Neural cell (in vitro differentiated cells): Measurements from ENCODE around the gene PNRC2. TPM values are rescaled to one million over a fixed set of nuclear protein-coding genes. Genes with fewer than 3 reads are reported as not detected.

Experiments
- H2AFZ ChIP-seq: fragments of 200-600, 300-800 bp; sonication (generic), shearing (Covaris generic); 2 replicates; pipeline ENCODE4 v1.6.0; 2014; ENCODE audit warnings: low read depth, mild to moderate bottlenecking, antibody characterized with exemption, low read length, moderate library complexity
- H3F3A ChIP-seq: fragments of 200-600 bp; shearing (Covaris generic); 2 replicates; pipeline ENCODE4 v1.6.1; 2016; ENCODE audit warnings: mild to moderate bottlenecking, moderate library complexity, mixed read lengths, antibody characterized with exemption, low read length; ENCODE audit not compliant: insufficient read depth, poor library complexity, severe bottlenecking
- H3K27ac ChIP-seq: fragments of 200-600, 300-800 bp; sonication (generic), shearing (Covaris generic); 2 replicates; pipeline ENCODE4 v1.5.1; 2014; ENCODE audit warnings: mild to moderate bottlenecking, low read length, moderate library complexity
- H3K27me3 ChIP-seq: fragments of 300-800, 200-600 bp; sonication (generic), shearing (Covaris generic); 2 replicates; pipeline ENCODE4 v1.6.0; 2014; ENCODE audit warnings: mild to moderate bottlenecking, low read depth, low read length, moderate library complexity; ENCODE audit not compliant: insufficient read depth
- H3K36me3 ChIP-seq: fragments of 300-800, 200-600 bp; sonication (generic), shearing (Covaris generic); 2 replicates; pipeline ENCODE4 v1.5.1; 2014; ENCODE audit warnings: mild to moderate bottlenecking, antibody characterized with exemption, low read length, moderate library complexity; ENCODE audit not compliant: insufficient read depth
- H3K4me2 ChIP-seq: fragments of 300-800, 200-600 bp; sonication (generic), shearing (Covaris generic); 2 replicates; pipeline ENCODE4 v1.6.0; 2014; ENCODE audit warnings: mild to moderate bottlenecking, low read length
- H3K4me3 ChIP-seq: fragments of 300-800, 200-600 bp; sonication (generic), shearing (Covaris generic); 2 replicates; pipeline ENCODE4 v1.5.1; 2014; ENCODE audit warnings: mild to moderate bottlenecking, low read length, moderate library complexity
- H3K79me2 ChIP-seq: fragments of 200-600 bp; shearing (Covaris generic); replicated peaks from 2 replicates; pipeline ENCODE4 v1.6.0; 2014; ENCODE audit warnings: mild to moderate bottlenecking, low read length, moderate library complexity; ENCODE audit not compliant: insufficient read depth
- H3K9ac ChIP-seq: fragments of 300-800, 200-600 bp; sonication (generic), shearing (Covaris generic); 2 replicates; pipeline ENCODE4 v1.6.1; 2016; ENCODE audit warnings: mild to moderate bottlenecking, low read length, mixed read lengths
- H3K9me2 ChIP-seq: fragments of 200-600 bp; shearing (Covaris generic); 2 replicates; pipeline ENCODE4 v1.6.1; 2016; ENCODE audit warnings: mild to moderate bottlenecking, low read length, mixed read lengths; ENCODE audit not compliant: insufficient read depth
- H3K9me3 ChIP-seq: fragments of 200-600, 300-800 bp; sonication (generic), shearing (Covaris generic); 2 replicates; pipeline ENCODE4 v1.6.1; 2016; ENCODE audit warnings: mild to moderate bottlenecking, mixed run types, low read length, moderate library complexity, mixed read lengths
- H4K20me1 ChIP-seq: fragments of 200-600 bp; shearing (Covaris generic); 2 replicates; pipeline ENCODE4 v1.6.1; 2016; ENCODE audit warnings: mild to moderate bottlenecking, mixed run types; ENCODE audit not compliant: insufficient read depth
- CTCF ChIP-seq: fragments of 450-650 bp; IDR thresholded peaks from 2 replicates; pipeline ENCODE4 v1.5.1; 2014; ENCODE audit warnings: antibody characterized with exemption, mild to moderate bottlenecking, moderate library complexity; ENCODE audit not compliant: poor library complexity, severe bottlenecking
- EP300 ChIP-seq: fragments of 450-650 bp; conservative IDR thresholded peaks from 2 replicates; pipeline ENCODE4 v1.6.1; 2014; ENCODE audit warnings: antibody characterized with exemption, mild to moderate bottlenecking, moderate library complexity; ENCODE audit not compliant: poor library complexity, severe bottlenecking
- EZH2 ChIP-seq: fragments of 200-600, 300-800 bp; shearing (Covaris generic), sonication (generic); IDR thresholded peaks from 2 replicates; pipeline ENCODE4 v1.6.1; 2014; ENCODE audit warnings: antibody characterized with exemption, low read length, borderline replicate concordance, mild to moderate bottlenecking; ENCODE audit not compliant: insufficient read depth, poor library complexity, severe bottlenecking
- MXI1 ChIP-seq: fragments of 450-650 bp; conservative IDR thresholded peaks from 2 replicates; pipeline ENCODE4 v1.6.1; 2014; ENCODE audit warnings: antibody characterized with exemption, mild to moderate bottlenecking; ENCODE audit not compliant: poor library complexity, severe bottlenecking
- POLR2AphosphoS5 ChIP-seq: IDR thresholded peaks from 2 replicates; pipeline ENCODE4 v1.6.1; 2012
- RAD21 ChIP-seq: fragments of 450-650 bp; conservative IDR thresholded peaks from 2 replicates; pipeline ENCODE4 v1.6.1; 2014; ENCODE audit warnings: antibody characterized with exemption, mild to moderate bottlenecking, moderate library complexity
- REST ChIP-seq: IDR thresholded peaks from 2 replicates; pipeline ENCODE4 v1.6.1; 2012; ENCODE audit warnings: borderline replicate concordance
- SMC3 ChIP-seq: fragments of 450-650 bp; conservative IDR thresholded peaks from 2 replicates; pipeline ENCODE4 v1.6.1; 2014; ENCODE audit warnings: antibody characterized with exemption, mild to moderate bottlenecking, moderate library complexity; ENCODE audit not compliant: poor library complexity
- TAF1 ChIP-seq: IDR thresholded peaks from 2 replicates; pipeline ENCODE4 v1.6.1; 2012; ENCODE audit warnings: low read depth
- polyA plus RNA-seq: library from polyadenylated mRNA; depleted of rRNA; stranded (reverse); fragments of >200 nt; gene quantifications from 2 replicates; pipeline ENCODE4 v1.2.3, GENCODE V29; 2014

PNRC2 gene
- polyA plus RNA-seq, 1 donor from 2014 or later = 97.1 TPM

DNA sequence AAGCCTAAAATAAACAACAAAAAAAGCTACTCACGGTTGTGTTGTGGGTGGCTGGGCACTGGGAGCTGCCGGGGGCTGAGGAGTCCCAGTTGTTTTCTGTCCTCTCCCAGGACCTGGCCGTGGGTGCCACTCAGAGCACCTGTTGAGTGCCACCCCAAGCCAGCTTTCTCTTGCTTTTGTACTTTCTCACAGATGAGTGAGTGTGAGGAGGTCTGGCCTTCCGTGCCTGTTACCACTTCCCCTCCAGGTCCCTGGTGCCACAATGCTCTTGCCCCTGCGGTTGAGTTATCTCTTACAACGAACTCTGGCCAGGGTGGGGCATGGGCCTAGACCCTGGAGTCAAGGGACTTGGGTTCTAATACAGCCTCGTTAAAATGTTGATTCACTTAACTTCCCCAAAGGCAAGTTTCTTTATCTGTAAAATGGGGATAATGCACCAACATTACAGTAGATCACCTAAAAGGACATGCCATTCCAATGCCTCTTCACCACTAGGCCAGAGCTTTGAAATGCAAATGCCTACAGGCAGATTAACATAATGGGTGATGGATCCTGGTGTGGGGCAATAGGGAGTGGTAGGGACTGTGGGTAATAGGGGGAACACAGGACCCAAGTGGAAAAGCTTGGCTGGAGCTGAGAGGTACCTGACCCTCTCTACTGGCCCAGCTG is 46.3 kb upstream of the PNRC2 start, which contains the start of gene CNR2:
Gene CNR2, minus strand, starts transcription at position 151 of the 669 bp plus-strand sequence. CDS start 37,745 bp downstream, outside the sequence.
- no peaks in the 10 kb centered on the region for H3K9me2 ChIP-seq
- TF ChIP-seq REST (no peak), CTCF (no peak), EZH2 (no peak), MXI1 (no peak), RAD21 (no peak), SMC3 (no peak), POLR2AphosphoS5 (no peak), TAF1 (no peak), EP300 (no peak)
- H3K79me2 ChIP-seq = no peaks in the 10 kb centered on the region

GRCh38 chr1:23914921-23915320 is 44.7 kb upstream of the PNRC2 start:
- Histone ChIP-seq H3K27ac (no peak overlapping the region), H3K9me3 (no peaks in the 10 kb centered on the region), H3K36me3 (no peaks in the 10 kb centered on the region), H3K4me2 (no peak overlapping the region), H3K27me3 (no peaks in the 10 kb centered on the region), H3K9me2 (no peaks in the 10 kb centered on the region), H4K20me1 (no peaks in the 10 kb centered on the region), H3K79me2 (no peaks in the 10 kb centered on the region), H3K4me3 (no peak overlapping the region), H3F3A (no peaks in the 10 kb centered on the region), H3K9ac (no peak overlapping the region), H2AFZ (no peak overlapping the region)
- TF ChIP-seq REST = no peak
- no peak for TF ChIP-seq POLR2AphosphoS5
- no peak for TF ChIP-seq MXI1
- TF ChIP-seq RAD21 = no peak
- TF ChIP-seq SMC3 = no peak
- no peak for TF ChIP-seq EP300
- no peak for TF ChIP-seq TAF1
- no peak for TF ChIP-seq EZH2
- no peak for TF ChIP-seq CTCF

More for the DNA sequence above, 46.3 kb upstream of the PNRC2 start, which contains the start of gene CNR2:
- Histone ChIP-seq H3K27me3 (no peaks in the 10 kb centered on the region), H3K9ac (no peak within 1 kb of the TSS), H2AFZ (no peak within 1 kb of the TSS), H3K9me3 (no peaks in the 10 kb centered on the region), H3F3A (no peaks in the 10 kb centered on the region), H3K4me2 (no peak within 1 kb of the TSS), H3K36me3 (no peaks in the 10 kb centered on the region), H3K27ac (no peak within 1 kb of the TSS), H3K4me3 (no peak within 1 kb of the TSS), H4K20me1 (no peaks in the 10 kb centered on the region)
